HepG2 (cell line): ENCODE data around the gene PRR36. TPM values are rescaled to one million over a fixed set of nuclear protein-coding genes. Genes with fewer than 3 reads are reported as not detected.

Experiments
- ATAC-seq: fragments of 200-7000 bp; cut with Tn5 transposase; 3 replicates; pipeline ENCODE4 v1.9.1; 2020; ENCODE audit warnings: mild to moderate bottlenecking, moderate library complexity
- BruUV-seq: library from RNA; stranded (reverse); fragments of 400-500 nt; replicated peaks from 2 replicates; lab custom pipeline; 2021; lab: Mats Ljungman, UMichigan
- CTCF ChIA-PET: fragments of 300-600 bp; formaldehyde crosslinking; extraction: SDS; loops from one replicate; lab custom pipeline; 2021; ENCODE audit warnings: low total read pairs, inconsistent platforms, low intra/inter-chr PET ratio; lab: Yijun Ruan, JAX
- POLR2A ChIA-PET: fragments of 350-600 bp; sonication (Branson Sonifier 250); formaldehyde crosslinking; loops from one replicate; lab custom pipeline; 2020; ENCODE audit warnings: antibody characterized with exemption, inconsistent platforms; lab: Yijun Ruan, JAX
- DNase-seq: peaks from one replicate; pipeline ENCODE4 v3.0.0-alpha.2; 2015; ENCODE audit warnings: low spot score
- FAIRE-seq: peaks from 3 replicates; lab custom pipeline; 2011; peaks lifted over from hg19 to GRCh38; lab: Jason Lieb, UNC
- H2AFZ ChIP-seq: one replicate; pipeline ENCODE4 v1.6.1; 2011; ENCODE audit warnings: low read length, inconsistent platforms
- H3K27ac ChIP-seq: fragments of 300-600 bp; 3 replicates; pipeline ENCODE4 v1.8.0; 2011; ENCODE audit warnings: mixed run types, mild to moderate bottlenecking, mixed read lengths, low read length, inconsistent platforms; ENCODE audit not compliant: insufficient read depth; ENCODE audit errors: extremely low read length
- H3K27me3 ChIP-seq, 2 experiments: fragments of 200-600 bp in 1 of 2; 2 replicates in 1 of 2; 3 replicates in 1 of 2; pipeline versions ENCODE4 v1.6.0 to v1.8.0; 2011; ENCODE audit warnings: low read length in 2 of 2, mild to moderate bottlenecking in 2 of 2, moderate library complexity in 2 of 2, inconsistent platforms in 1 of 2; ENCODE audit not compliant: insufficient read depth in 2 of 2, control insufficient read depth in 1 of 2
- H3K36me3 ChIP-seq, 2 experiments: fragments of 200-600 bp in 1 of 2; replicated peaks in 1 of 2; 2 replicates in 1 of 2; 3 replicates in 1 of 2; pipeline versions ENCODE4 v1.5.1 to v1.8.0; 2011; ENCODE audit warnings: low read length in 2 of 2, inconsistent platforms in 1 of 2; ENCODE audit not compliant: insufficient read depth in 2 of 2, control insufficient read depth in 1 of 2
- H3K4me1 ChIP-seq: 2 replicates; pipeline ENCODE4 v1.5.1; 2012; ENCODE audit warnings: low read length, inconsistent platforms; ENCODE audit not compliant: insufficient read depth
- H3K4me2 ChIP-seq: 2 replicates; pipeline ENCODE4 v1.6.0; 2011; ENCODE audit warnings: low read depth, low read length, inconsistent platforms
- H3K4me3 ChIP-seq, 3 experiments: fragments of 200-600 bp in 1 of 3; sonication (generic), shearing (Covaris generic) in 1 of 3; replicated peaks in 1 of 3; 2 replicates each; pipeline ENCODE4 v1.5.1; 2011 to 2016; ENCODE audit warnings: low read length in 3 of 3, inconsistent platforms in 2 of 3, low read depth in 2 of 3, mild to moderate bottlenecking in 2 of 3, control low read depth in 1 of 3, mixed read lengths in 1 of 3; ENCODE audit not compliant: insufficient read depth in 1 of 3
- H3K79me2 ChIP-seq: one replicate; pipeline ENCODE4 v1.6.1; 2011; ENCODE audit warnings: low read length, inconsistent platforms; ENCODE audit not compliant: insufficient read depth
- H3K9ac ChIP-seq: 2 replicates; pipeline ENCODE4 v1.6.0; 2011; ENCODE audit warnings: mild to moderate bottlenecking, low read depth, low read length, inconsistent platforms; ENCODE audit not compliant: insufficient read depth
- H3K9me3 ChIP-seq: 2 replicates; pipeline ENCODE4 v1.5.1; 2012; ENCODE audit warnings: mild to moderate bottlenecking, low read length
- H4K20me1 ChIP-seq: 2 replicates; pipeline ENCODE4 v1.6.0; 2011; ENCODE audit warnings: inconsistent platforms, mild to moderate bottlenecking, low read length, moderate library complexity; ENCODE audit not compliant: insufficient read depth
- AKAP8 ChIP-seq: sonication (generic); formaldehyde crosslinking; IDR thresholded peaks from 2 replicates; pipeline ENCODE4 v1.5.1; 2020; ENCODE audit warnings: mild to moderate bottlenecking, missing genetic modification reagents
- CBFB ChIP-seq: sonication (generic); formaldehyde crosslinking; IDR thresholded peaks from 2 replicates; pipeline ENCODE4 v1.4.0; 2020; ENCODE audit warnings: missing genetic modification reagents
- CEBPG ChIP-seq: IDR thresholded peaks from 2 replicates; pipeline ENCODE4 v1.6.1; 2016
- NCOR1 ChIP-seq: fragments of 200-600 bp; sonication (generic); IDR thresholded peaks from 2 replicates; pipeline ENCODE4 v1.7.0; 2017; ENCODE audit warnings: antibody characterized with exemption, low read length, borderline replicate concordance
- NFYB ChIP-seq: sonication (generic); formaldehyde crosslinking; IDR thresholded peaks from 2 replicates; pipeline ENCODE4 v1.4.0; 2020; ENCODE audit warnings: missing genetic modification reagents
- TCF7 ChIP-seq: sonication (generic); IDR thresholded peaks from 2 replicates; pipeline ENCODE4 v1.6.1; 2016; ENCODE audit warnings: antibody characterized with exemption, low read depth
- ZNF451 ChIP-seq: sonication (generic); formaldehyde crosslinking; IDR thresholded peaks from 2 replicates; pipeline ENCODE4 v1.5.0; 2020; ENCODE audit warnings: mild to moderate bottlenecking, missing genetic modification reagents
- WGBS: methylation state at CpG from one replicate; pipeline ENCODE4 v1.1.6; 2017; ENCODE audit warnings: low lambda C conversion rate; 5-methylcytosine and 5-hydroxymethylcytosine counted together
- in situ Hi-C: cut with HindIII; loops from 2 replicates; pipeline ENCODE4 v1.10.0; 2017; ENCODE audit warnings: low pct_unique_long_range_greater_than_20kb; ENCODE audit not compliant: extremely low pct_ligation_motif_present
- intact Hi-C: fragments of 100-400 bp; cut with micrococcal nuclease; formaldehyde crosslinking; loops from one replicate; pipeline ENCODE4 v1.10.0; 2022; ENCODE audit not compliant: unreplicated experiment
- polyA plus RNA-seq, 8 experiments: library from polyadenylated mRNA; depleted of rRNA in 3 of 8; stranded (reverse) in 7 of 8; unstranded in 1 of 8; fragments of >200 nt; fragmentation: Illumina TruSeq in 4 of 8; extraction: Trizol in 4 of 8; gene quantifications; 2 replicates each; pipeline versions ENCODE4 v1.2.1 to v1.2.3, GENCODE V29; 2011 to 2016; ENCODE audit warnings: low read depth in 4 of 8, missing spikeins in 1 of 8, mixed read lengths in 1 of 8; ENCODE audit not compliant: insufficient read depth in 1 of 8
- total RNA-seq, 5 experiments: library from RNA; depleted of rRNA; stranded (reverse); fragments of >200 nt; fragmentation: Illumina TruSeq; extraction: Trizol; gene quantifications; 2 replicates each; pipeline ENCODE4 v1.2.3, GENCODE V29; 2016; ENCODE audit warnings: low read depth in 1 of 5
- TF ChIP-seq, protein P1 (sequence below): sonication (generic); formaldehyde crosslinking; IDR thresholded peaks from 2 replicates; pipeline ENCODE4 v1.9.0; 2021; ENCODE audit warnings: missing genetic modification reagents, borderline replicate concordance
- TF ChIP-seq, protein P2 (sequence below): IDR thresholded peaks from 2 replicates; pipeline ENCODE4 v1.6.1; 2016
- TF ChIP-seq, protein P3 (sequence below): sonication (generic); formaldehyde crosslinking; IDR thresholded peaks from 2 replicates; pipeline ENCODE4 v1.5.0; 2020; ENCODE audit warnings: missing genetic modification reagents, mild to moderate bottlenecking, borderline replicate concordance
- TF ChIP-seq, protein P4 (sequence below): sonication (generic); formaldehyde crosslinking; IDR thresholded peaks from 2 replicates; pipeline ENCODE4 v1.8.0; 2023; ENCODE audit warnings: mild to moderate bottlenecking, missing genetic modification reagents

PRR36 gene
- total and polyA plus RNA-seq, 2 of the 13 experiments (the other 11 are each of a cell fraction or from before 2014, with no cell fraction given), result 0.07 to 0.17 TPM

DNA sequence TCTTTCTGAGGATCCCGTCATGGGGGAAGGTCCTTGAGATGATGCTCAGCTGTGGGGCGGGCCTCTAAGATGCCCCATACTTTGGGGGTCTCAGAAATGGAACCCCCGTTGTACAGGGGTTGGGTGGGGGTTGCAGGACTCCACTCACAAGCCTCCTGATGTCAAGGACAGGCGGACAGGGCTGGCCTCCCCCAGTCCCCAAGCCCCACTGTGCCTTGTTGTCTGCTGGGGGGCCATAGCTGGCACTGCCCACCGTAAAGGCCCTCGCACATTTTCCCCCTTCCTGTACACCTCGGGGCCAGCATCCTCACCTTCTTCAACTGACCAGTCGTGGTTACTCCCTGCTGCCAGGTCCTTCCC, 48.6 kb upstream of the PRR36 start:
- Histone ChIP-seq H3K79me2 (no peaks in the 10 kb centered on the region), H3K4me3 (no peak overlapping the region), H2AFZ (no peak overlapping the region), H3K27me3 (no peaks in the 10 kb centered on the region; a peak in 1 of 5 replicates), H3K4me1 (peaks cover 21% of the 10 kb centered on the region), H4K20me1 (peaks cover 5% of the 10 kb centered on the region; the same call in 1 of the 2 replicates), H3K9me3 (no peaks in the 10 kb centered on the region), H3K27ac (no peak overlapping the region), H3K9ac (no peak overlapping the region), H3K4me2 (no peak overlapping the region), H3K36me3 (peaks cover 5 to 10% of the 10 kb centered on the region in 2 experiments; a peak in 2 of 5 replicates)
- BruUV-seq, result no TSS peak
- TF ChIP-seq, protein P1, sequence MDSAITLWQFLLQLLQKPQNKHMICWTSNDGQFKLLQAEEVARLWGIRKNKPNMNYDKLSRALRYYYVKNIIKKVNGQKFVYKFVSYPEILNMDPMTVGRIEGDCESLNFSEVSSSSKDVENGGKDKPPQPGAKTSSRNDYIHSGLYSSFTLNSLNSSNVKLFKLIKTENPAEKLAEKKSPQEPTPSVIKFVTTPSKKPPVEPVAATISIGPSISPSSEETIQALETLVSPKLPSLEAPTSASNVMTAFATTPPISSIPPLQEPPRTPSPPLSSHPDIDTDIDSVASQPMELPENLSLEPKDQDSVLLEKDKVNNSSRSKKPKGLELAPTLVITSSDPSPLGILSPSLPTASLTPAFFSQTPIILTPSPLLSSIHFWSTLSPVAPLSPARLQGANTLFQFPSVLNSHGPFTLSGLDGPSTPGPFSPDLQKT (CRISPR knock-in tag), result no peak
- no peak for TF ChIP-seq AKAP8 (CRISPR knock-in tag)
- TF ChIP-seq, protein P2, sequence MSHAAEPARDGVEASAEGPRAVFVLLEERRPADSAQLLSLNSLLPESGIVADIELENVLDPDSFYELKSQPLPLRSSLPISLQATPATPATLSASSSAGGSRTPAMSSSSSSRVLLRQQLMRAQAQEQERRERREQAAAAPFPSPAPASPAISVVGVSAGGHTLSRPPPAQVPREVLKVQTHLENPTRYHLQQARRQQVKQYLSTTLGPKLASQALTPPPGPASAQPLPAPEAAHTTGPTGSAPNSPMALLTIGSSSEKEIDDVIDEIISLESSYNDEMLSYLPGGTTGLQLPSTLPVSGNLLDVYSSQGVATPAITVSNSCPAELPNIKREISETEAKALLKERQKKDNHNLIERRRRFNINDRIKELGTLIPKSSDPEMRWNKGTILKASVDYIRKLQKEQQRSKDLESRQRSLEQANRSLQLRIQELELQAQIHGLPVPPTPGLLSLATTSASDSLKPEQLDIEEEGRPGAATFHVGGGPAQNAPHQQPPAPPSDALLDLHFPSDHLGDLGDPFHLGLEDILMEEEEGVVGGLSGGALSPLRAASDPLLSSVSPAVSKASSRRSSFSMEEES (CRISPR knock-in tag), result no peak
- TF ChIP-seq, protein P3, sequence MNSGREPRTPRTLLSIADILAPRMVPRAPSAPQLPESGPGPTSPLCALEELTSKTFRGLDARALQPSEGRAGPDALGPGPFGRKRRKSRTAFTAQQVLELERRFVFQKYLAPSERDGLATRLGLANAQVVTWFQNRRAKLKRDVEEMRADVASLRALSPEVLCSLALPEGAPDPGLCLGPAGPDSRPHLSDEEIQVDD, result no peak
- TF ChIP-seq CEBPG (CRISPR knock-in tag), result no peak
- TF ChIP-seq CBFB (CRISPR knock-in tag), result no peak
- TF ChIP-seq, protein P4, sequence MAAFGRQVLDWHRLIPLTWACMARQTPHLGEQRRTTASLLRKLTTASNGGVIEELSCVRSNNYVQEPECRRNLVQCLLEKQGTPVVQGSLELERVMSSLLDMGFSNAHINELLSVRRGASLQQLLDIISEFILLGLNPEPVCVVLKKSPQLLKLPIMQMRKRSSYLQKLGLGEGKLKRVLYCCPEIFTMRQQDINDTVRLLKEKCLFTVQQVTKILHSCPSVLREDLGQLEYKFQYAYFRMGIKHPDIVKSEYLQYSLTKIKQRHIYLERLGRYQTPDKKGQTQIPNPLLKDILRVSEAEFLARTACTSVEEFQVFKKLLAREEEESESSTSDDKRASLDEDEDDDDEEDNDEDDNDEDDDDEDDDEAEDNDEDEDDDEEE (CRISPR knock-in tag), result no peak
- TF ChIP-seq ZNF451 (CRISPR knock-in tag), result no peak
- no peak for TF ChIP-seq NCOR1
- TF ChIP-seq TCF7, result no peak
- TF ChIP-seq NFYB (CRISPR knock-in tag), result no peak
- no peak for DNase-seq
- no peak for FAIRE-seq
- ATAC-seq, result no peak
- CTCF ChIA-PET, result no interaction called here
- in situ Hi-C loops (loop anchor here (5.0 kb wide), 1 partner anchor 71 kb away; no protein-coding TSS in a partner anchor), intact Hi-C loops (no loop called here)
- WGBS, result 95% methylated on average over 5 of the region's 8 CpGs
- POLR2A ChIA-PET, result interaction anchor here (1.4 kb wide), 1 partner anchor 21 kb away, joined by 7 read pairs; the partner anchor contains the start of gene TIMM44
